ENCODE results near the gene FOXD2.

Gene FOXD2

GRCh38 chr1:47436979-47437446 is 831 bp upstream of the FOXD2 start:
- TF ChIP-seq CEBPB (IDR thresholded peaks at IDR 0.05) (no peak), FOXM1 (IDR thresholded peaks at IDR 0.05; ENCODE audit: borderline replicate concordance, low read depth) (no peak), EP300 (IDR thresholded peaks at IDR 0.05; ENCODE audit: borderline replicate concordance) (0 out of 2 replicates have a peak, but pooled peaks have one; percentile 0), ZBTB7A (IDR thresholded peaks at IDR 0.05; ENCODE audit: low read depth) (0 out of 2 replicates have a peak, but pooled peaks have one; percentile 1), TCF12 (IDR thresholded peaks at IDR 0.05; ENCODE audit: low read depth) (no peak)

- no peak for TF ChIP-seq TAF1 (IDR thresholded peaks at IDR 0.05; ENCODE audit: low read depth)
- no peak for TF ChIP-seq NFIC (IDR thresholded peaks at IDR 0.05)
- no peak for TF ChIP-seq FOXM1 (IDR thresholded peaks at IDR 0.05; ENCODE audit: borderline replicate concordance, low read depth)
Measured at GRCh38 chr1:47438165-47439016, 547 bp downstream of the FOXD2 start.

DNA sequence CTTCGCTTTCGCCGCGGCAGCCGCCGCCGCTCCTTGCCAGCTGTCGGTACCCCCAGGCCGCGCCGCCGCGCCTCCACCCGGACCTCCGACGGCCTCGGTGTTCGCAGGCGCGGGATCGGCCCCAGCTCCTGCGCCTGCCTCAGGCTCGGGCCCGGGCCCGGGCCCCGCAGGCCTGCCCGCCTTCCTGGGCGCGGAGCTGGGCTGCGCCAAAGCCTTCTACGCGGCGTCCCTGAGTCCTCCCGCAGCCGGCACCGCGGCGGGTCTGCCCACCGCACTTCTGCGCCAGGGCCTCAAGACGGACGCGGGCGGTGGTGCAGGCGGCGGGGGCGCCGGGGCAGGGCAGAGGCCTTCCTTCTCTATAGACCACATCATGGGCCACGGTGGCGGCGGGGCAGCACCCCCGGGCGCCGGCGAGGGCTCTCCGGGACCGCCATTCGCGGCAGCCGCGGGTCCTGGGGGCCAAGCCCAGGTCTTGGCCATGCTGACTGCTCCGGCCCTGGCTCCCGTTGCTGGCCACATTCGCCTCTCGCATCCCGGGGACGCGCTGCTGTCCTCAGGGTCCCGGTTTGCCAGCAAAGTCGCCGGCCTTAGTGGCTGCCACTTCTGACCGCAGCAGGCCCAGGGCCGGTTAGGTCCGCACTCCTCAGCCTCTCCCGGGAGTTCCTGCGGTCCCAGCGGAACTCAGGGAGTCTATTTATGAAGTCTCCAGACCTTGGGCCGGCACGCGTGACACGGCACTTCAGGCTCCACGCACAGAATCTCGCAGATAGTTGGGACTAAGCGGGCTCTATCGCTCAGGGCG is 1.4 kb downstream of the FOXD2 start:
- TF ChIP-seq CEBPB (IDR thresholded peaks at IDR 0.05) = no peak
- TF ChIP-seq EP300 (IDR thresholded peaks at IDR 0.05; ENCODE audit: borderline replicate concordance) = no peak

DNA sequence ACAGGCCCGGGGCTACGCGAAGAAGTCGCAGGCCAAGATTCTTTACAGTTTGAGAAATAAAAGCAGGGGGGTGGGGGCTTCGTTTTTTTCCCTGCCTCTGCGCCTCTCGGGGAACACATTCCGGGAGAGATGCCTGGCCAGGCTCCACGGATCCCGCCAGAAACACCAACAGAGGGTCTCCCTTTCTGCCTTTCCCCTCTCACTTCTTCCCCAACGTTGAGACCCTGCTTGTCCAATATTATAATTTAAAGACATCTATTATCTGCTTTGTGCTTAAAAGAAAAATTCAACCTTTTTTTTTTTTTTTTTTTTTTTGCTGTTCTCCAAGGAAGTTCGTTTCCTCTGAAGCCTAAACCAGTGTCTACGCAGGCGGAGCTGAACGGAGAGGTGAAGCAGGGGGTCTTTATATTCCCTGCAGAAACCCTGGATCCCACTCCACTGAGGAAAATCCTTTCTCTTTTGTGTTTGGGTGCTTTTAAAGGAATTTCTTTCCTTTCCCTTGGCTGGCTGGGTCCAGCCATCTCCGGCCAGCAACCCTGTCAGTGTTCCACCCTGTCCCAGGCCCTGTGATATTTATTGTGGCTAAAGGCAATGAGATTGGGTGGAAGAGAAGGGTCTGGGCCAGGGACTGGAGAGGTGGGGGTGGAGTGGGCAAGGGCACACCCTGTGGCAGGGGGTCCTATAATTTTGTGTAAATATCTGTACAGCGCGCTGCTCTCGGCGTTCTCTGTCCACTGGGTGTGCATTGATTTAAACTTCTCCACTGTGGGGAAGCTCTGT is 2.2 kb downstream of the FOXD2 start:
- TF ChIP-seq CEBPB (IDR thresholded peaks at IDR 0.05) = no peak
- no peak for TF ChIP-seq NFIC (IDR thresholded peaks at IDR 0.05)
- no peak for TF ChIP-seq FOXM1 (IDR thresholded peaks at IDR 0.05; ENCODE audit: borderline replicate concordance, low read depth)
- no peak for TF ChIP-seq EGR1 (IDR thresholded peaks at IDR 0.05)
- no peak for TF ChIP-seq CREB1 (IDR thresholded peaks at IDR 0.05; ENCODE audit: low read depth)
- TF ChIP-seq, protein P1, sequence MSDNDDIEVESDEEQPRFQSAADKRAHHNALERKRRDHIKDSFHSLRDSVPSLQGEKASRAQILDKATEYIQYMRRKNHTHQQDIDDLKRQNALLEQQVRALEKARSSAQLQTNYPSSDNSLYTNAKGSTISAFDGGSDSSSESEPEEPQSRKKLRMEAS (IDR thresholded peaks at IDR 0.05) = no peak
- no peak for TF ChIP-seq TAF1 (IDR thresholded peaks at IDR 0.05; ENCODE audit: low read depth)
- no peak for TF ChIP-seq EP300 (IDR thresholded peaks at IDR 0.05; ENCODE audit: borderline replicate concordance)

DNA sequence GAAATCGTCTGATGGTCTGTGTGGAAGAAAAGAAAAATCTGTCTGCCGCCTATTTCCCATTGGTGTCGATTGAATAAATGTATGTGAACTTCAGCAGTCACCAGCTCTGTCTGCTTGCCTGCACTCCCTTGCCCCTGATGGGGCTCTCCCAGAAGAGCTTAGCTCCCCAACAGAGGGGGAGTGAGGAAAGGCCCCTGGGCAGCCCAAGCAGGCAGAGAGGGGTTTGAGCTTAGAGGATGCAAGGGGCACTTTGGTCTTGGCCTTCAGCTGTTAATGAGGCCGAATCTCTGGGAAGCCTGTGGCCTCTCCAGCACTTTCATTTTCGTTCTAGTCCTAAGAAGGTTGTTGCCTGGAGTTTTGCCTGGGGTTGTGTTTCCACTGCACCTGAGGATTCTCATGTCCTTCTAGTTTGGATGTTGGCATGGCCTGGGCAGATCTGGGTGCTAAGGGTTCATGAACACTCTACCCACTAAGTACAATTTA is 2.8 kb downstream of the FOXD2 start:
- TF ChIP-seq, protein P1 (IDR thresholded peaks at IDR 0.05) = no peak
- TF ChIP-seq RAD21 (IDR thresholded peaks at IDR 0.05; ENCODE audit: low read depth) (no peak), CEBPB (IDR thresholded peaks at IDR 0.05) (no peak), ZBTB7A (IDR thresholded peaks at IDR 0.05; ENCODE audit: low read depth) (no peak), USF1 (IDR thresholded peaks at IDR 0.05) (no peak), TCF12 (IDR thresholded peaks at IDR 0.05; ENCODE audit: low read depth) (no peak), TEAD4 (IDR thresholded peaks at IDR 0.05) (no peak), YY1 (IDR thresholded peaks at IDR 0.05; ENCODE audit: low read depth) (no peak), CREB1 (IDR thresholded peaks at IDR 0.05; ENCODE audit: low read depth) (no peak), EGR1 (IDR thresholded peaks at IDR 0.05) (no peak), TAF1 (IDR thresholded peaks at IDR 0.05; ENCODE audit: low read depth) (no peak)

DNA sequence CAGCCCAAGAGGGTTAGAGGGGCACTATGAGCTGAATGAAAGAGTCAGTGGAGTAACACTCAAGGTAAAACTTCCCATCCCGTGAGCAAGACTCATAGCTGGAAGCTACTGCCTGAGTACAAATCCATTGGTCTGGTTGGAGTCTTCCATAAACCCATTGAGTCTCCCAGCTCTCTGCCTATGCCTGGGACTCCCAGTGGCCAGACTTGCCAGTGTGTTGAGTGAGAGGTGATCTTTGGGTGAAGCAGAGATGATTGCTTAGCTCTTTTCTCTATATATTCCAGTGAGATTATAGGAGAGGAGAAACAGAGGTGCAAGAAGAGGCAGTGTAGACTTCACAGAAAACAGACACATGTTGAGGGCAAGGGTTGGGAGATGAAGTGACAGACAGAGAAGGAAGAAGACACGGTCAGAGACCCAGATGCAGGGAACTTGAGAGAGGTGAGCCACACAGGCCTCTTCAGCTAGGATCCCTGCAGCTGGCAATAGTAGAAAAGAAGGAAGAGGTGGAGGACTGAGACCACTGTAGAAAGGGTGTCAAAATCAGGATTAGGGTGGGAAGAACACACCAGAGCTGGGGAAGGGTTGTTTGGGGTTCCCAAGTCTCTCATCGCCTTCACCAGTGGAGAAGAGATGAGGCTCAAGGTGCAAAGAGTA is 3.7 kb downstream of the FOXD2 start:
- TF ChIP-seq, protein P1 (IDR thresholded peaks at IDR 0.05) = no peak
- no peak for TF ChIP-seq CREB1 (IDR thresholded peaks at IDR 0.05; ENCODE audit: low read depth)
- no peak for TF ChIP-seq ZBTB7A (IDR thresholded peaks at IDR 0.05; ENCODE audit: low read depth)
- TF ChIP-seq EP300 (IDR thresholded peaks at IDR 0.05; ENCODE audit: borderline replicate concordance) = no peak
- no peak for TF ChIP-seq YY1 (IDR thresholded peaks at IDR 0.05; ENCODE audit: low read depth)
- TF ChIP-seq TEAD4 (IDR thresholded peaks at IDR 0.05) = no peak

DNA sequence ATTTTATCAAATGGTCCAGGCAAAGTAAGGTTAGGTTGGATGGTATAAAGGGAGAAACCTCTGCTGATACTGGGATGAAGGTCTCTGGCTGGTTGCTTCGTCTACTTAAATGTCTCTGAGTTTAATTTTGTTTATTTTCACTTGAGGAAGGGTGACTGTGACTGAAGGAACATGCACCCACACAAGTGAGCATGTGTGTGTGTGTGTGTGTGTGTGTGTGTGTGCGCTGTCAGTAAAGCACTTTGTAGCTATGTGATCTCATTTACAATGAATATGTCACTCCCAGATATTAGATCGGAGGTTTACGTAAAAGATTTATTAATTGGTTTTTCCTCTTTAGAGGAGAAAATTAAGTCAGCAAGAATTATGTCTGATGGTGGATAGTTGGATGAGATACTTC is 4.4 kb downstream of the FOXD2 start:
- no peak for TF ChIP-seq EGR1 (IDR thresholded peaks at IDR 0.05)

DNA sequence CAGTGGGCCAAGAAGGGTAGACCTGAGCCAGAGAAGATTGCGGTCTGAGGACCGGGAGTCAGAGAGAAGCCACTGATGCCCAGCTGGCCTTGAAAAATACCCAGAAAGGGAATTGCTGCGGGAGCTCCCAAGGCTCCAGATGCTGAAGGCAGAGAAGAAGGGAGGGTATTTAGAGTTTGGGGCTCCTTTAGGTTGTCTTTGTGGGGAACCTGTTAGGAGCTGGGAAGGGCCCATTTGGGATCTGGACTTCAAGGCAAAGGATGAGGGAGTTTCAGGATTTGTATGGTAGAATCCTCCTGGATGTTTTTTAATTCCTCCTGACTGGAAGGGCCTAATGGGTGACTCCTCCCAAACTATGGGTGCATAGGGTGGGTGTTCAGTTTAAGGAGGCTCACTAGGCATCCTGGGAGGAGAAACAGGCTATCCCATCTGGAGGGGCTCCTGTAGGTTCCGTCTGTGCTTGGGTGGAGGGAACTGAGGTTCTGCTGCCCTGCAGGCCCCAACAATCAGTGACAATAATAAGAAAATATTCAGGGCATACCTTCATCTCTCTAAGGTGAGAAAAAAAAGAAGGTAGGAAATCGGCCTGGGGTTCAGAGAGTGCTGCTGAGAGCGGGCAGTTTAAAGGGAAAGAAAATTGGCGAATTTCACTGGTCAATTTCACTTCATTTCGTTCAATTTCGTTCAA is 5.1 kb downstream of the FOXD2 start:
- TF ChIP-seq RAD21 (IDR thresholded peaks at IDR 0.05; ENCODE audit: low read depth) (no peak), ZBTB7A (IDR thresholded peaks at IDR 0.05; ENCODE audit: low read depth) (no peak), CREB1 (IDR thresholded peaks at IDR 0.05; ENCODE audit: low read depth) (no peak), YY1 (IDR thresholded peaks at IDR 0.05; ENCODE audit: low read depth) (no peak), EP300 (IDR thresholded peaks at IDR 0.05; ENCODE audit: borderline replicate concordance) (no peak), TEAD4 (IDR thresholded peaks at IDR 0.05) (no peak), FOXM1 (IDR thresholded peaks at IDR 0.05; ENCODE audit: borderline replicate concordance, low read depth) (no peak), USF1 (IDR thresholded peaks at IDR 0.05) (no peak), NFIC (IDR thresholded peaks at IDR 0.05) (no peak), CEBPB (IDR thresholded peaks at IDR 0.05) (no peak), TCF12 (IDR thresholded peaks at IDR 0.05; ENCODE audit: low read depth) (no peak), EGR1 (IDR thresholded peaks at IDR 0.05) (no peak), TAF1 (IDR thresholded peaks at IDR 0.05; ENCODE audit: low read depth) (no peak)
- TF ChIP-seq, protein P1 (IDR thresholded peaks at IDR 0.05) = no peak
- TF ChIP-seq, protein P2, sequence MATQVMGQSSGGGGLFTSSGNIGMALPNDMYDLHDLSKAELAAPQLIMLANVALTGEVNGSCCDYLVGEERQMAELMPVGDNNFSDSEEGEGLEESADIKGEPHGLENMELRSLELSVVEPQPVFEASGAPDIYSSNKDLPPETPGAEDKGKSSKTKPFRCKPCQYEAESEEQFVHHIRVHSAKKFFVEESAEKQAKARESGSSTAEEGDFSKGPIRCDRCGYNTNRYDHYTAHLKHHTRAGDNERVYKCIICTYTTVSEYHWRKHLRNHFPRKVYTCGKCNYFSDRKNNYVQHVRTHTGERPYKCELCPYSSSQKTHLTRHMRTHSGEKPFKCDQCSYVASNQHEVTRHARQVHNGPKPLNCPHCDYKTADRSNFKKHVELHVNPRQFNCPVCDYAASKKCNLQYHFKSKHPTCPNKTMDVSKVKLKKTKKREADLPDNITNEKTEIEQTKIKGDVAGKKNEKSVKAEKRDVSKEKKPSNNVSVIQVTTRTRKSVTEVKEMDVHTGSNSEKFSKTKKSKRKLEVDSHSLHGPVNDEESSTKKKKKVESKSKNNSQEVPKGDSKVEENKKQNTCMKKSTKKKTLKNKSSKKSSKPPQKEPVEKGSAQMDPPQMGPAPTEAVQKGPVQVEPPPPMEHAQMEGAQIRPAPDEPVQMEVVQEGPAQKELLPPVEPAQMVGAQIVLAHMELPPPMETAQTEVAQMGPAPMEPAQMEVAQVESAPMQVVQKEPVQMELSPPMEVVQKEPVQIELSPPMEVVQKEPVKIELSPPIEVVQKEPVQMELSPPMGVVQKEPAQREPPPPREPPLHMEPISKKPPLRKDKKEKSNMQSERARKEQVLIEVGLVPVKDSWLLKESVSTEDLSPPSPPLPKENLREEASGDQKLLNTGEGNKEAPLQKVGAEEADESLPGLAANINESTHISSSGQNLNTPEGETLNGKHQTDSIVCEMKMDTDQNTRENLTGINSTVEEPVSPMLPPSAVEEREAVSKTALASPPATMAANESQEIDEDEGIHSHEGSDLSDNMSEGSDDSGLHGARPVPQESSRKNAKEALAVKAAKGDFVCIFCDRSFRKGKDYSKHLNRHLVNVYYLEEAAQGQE (IDR thresholded peaks at IDR 0.05; ENCODE audit: low read depth) = no peak
